ENCODE data around the gene CWC22.
A peak's percentile ranks its signal among the peaks of the same experiment; 100 is the strongest.
"Not testable (repeated sequence)": the region's sequence is repeated elsewhere in the genome, so short reads cannot be mapped to it uniquely, and the experiment has no call there.

Gene CWC22

GRCh38 chr2:179948058-179948457 lies 59.0 kb downstream of the CWC22 start:
- no peak for DNase-seq

- peak; percentile 46 for DNase-seq
Observed at GRCh38 chr2:179946810-179947615, 60.1 kb downstream of the CWC22 start.

- DNase-seq = no peak
Observed at GRCh38 chr2:179946346-179946745, 60.8 kb downstream of the CWC22 start.

GRCh38 chr2:179939259-179939658 lies 67.8 kb downstream of the CWC22 start:
- no peak for DNase-seq

DNA sequence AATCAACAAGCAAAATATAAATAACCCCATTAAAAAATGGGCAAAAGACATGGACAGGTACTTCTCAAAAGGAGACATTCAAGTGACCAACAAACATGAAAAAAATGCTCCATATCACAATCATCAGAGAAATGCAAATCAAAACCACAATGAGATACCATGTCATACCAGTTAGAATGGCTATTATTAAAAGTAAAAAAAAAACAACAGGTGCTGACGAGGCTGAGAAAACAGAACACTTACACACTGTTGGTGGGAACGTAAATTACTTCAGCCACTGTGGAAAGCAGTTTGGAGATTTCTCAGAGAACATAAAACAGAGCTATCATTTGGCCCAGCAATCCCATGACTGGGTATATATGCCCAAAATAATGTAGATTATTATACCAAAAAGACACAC lies 69.1 kb downstream of the CWC22 start:
- no peak for DNase-seq

DNA sequence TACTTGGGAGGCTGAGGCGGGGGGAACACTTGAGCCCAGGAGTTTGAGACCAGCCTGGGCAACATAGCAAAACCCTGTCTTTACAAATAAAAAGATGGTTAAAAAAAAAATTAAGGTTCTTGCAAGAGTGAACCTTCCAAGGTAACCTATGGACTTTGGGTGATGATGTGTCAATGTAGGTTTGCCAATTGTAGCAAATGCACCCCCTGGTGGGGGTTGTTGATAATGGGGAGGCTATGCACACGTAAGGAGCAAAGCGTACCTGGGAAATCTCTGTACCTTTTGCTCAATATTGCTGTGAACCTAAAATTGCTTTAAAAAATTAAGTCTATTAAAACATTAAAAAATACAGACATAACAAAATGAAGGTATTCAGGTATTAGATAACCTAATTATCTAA lies 70.4 kb downstream of the CWC22 start:
- peak; percentile 1 for DNase-seq

GRCh38 chr2:179936141-179936540 lies 71.0 kb downstream of the CWC22 start:
- no peak for DNase-seq

DNA sequence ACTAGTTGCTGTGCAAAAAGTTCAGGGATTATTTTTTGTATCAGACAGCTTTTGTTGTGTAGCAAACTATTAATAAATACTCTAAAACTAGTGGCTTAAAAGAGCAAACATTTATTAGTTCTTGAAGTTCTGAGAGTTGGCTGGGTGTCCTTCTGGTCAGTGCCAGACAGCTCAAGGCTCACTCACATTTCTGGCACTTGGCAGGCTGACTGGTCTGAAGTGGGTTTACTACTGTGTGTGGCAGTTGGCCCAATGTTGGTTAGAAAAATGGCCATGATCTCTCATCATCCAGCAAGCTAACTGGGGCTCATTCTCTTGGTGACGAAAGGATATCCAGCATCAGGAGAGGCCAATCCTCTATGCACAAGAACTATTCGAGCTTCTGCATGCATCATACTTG lies 74.3 kb downstream of the CWC22 start:
- no peak for DNase-seq

- no peak for DNase-seq
Observed at GRCh38 chr2:179931502-179931901, 75.6 kb downstream of the CWC22 start.

DNA sequence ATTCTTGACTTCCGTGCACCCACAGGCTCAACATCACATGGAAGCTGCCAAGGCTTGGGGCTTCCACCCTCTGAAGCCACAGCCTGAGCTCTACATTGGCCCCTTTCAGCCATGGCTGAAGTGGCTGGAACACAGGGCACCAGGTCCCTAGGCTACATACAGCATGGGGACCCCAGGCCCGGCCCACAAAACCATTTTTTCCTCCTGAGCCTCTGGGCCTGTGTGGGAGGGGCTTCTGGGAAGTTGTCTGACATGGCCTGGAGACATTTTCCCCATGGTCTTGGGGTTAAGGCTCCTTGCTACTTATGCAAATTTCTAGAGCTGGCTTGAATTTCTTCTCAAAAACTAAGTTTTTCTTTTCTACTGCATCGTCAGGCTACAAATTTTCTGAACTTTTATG lies 77.1 kb downstream of the CWC22 start:
- DNase-seq = not testable (repeated sequence)

- no peak for DNase-seq
Observed at GRCh38 chr2:179927041-179927440, 80.1 kb downstream of the CWC22 start.

DNA sequence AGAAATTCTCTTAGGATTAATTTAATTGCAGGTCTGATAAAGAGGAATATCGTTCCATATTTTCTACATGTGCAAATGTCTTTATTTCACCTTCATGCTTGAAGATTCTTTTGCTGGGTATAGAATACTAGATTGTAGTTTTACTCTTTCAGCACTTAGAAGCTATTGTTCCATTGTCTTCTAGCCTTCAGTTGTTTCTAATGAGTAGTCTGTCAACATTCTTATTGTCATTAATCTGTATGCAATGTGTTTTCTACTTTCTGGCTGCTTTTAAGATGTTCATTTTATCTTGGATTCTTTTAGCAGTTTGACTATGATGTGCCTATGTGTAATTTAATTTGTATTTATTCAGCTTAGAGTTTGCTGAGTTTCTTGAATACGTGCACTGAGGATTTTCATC lies 81.4 kb downstream of the CWC22 start:
- DNase-seq = no peak

- no peak for DNase-seq
Observed at GRCh38 chr2:179917272-179917671, 89.8 kb downstream of the CWC22 start.

GRCh38 chr2:179915395-179915992 lies 91.6 kb downstream of the CWC22 start:
- no peak for DNase-seq

GRCh38 chr2:179913809-179914208 lies 93.3 kb downstream of the CWC22 start:
- no peak for DNase-seq

DNA sequence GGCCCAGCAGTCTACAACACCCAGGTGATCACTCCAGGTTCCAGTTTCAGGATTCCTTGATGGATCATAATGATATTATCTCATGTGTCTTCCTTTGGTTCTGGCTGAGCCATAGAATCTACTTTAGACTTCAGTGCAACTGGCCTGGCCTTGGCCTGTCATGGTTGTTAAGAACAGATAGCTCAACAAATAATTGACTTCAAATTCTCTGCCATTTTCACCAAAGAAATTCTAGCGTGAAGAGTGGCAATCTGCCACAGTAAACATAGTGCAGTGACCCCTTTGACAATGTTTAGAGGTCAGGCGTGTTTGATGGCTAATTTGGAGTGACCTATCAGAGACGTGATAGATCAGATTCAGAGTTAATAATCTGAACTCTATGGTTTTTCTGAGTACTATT lies 95.5 kb downstream of the CWC22 start:
- DNase-seq = no peak

DNA sequence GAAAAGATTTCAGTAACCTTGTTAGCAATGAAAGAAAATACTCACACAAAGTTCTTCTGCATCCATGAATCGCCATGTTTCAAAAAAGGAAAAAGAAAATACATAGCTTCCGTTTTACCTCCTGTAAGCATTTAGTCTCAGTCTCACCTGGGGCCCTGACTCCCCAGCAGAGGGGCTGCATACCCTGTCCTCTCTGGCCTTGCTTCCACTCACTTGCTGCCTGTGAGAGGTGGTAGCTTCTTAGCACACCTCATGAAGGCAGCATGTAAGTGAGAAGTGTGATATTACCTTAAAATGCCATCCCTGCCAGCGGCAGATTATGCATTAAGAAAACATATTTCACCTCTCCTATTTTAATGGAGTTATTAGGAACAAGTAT lies 96.4 kb downstream of the CWC22 start:
- no peak for DNase-seq

GRCh38 chr2:179909845-179910734 lies 97.0 kb downstream of the CWC22 start:
- no peak for DNase-seq

DNA sequence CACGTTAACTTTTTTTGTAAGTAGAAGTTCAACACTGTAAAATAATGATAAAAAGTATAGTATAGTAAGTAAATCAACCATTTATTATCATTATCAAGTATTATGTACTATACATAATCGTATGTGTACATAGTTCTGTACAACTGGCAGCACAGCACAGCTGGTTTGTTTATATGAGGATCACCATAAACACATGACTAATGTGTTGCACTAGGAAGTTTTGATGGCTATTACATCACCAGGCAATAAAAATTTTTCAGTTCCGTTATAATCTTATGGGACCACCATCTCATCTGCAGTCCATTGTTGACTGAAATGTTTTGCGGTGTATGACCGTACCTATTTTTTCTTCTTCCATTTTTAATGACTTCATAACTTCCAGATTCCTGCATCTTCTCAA lies 106.4 kb downstream of the CWC22 start:
- no peak for DNase-seq

GRCh38 chr2:179899666-179900065 lies 107.4 kb downstream of the CWC22 start:
- DNase-seq = no peak

DNA sequence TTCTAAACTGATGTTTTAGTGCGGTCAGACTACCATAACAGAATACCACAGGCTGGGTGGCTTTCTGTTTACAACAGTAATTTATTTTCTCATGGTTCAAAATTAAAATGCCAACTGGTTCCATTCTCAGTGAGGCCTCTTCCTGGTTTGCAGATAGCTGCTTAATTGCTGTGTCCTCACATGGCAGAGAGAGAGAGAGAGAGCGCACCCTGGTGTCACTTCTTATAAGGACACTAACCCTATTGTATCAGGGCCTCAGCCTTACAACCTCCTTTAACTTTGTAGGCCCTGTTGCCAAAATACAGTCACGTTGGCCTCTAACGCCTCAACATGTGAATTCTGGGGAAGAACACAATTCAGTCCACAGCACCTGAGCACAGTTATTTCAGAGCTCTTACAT lies 108.2 kb downstream of the CWC22 start:
- DNase-seq = no peak
